ENCODE results near the gene FAM180A.
"Not testable (repeated sequence)": the region's sequence is repeated elsewhere in the genome, so short reads cannot be mapped to it uniquely, and the experiment has no call there.

Gene FAM180A

GRCh38 chr7:135748770-135749169 is at the start of gene FAM180A:
TSS of gene FAM180A (minus strand) at chr7:135748813. CDS start at chr7:135748580, 233 bp downstream.
- no peak for DNase-seq

DNA sequence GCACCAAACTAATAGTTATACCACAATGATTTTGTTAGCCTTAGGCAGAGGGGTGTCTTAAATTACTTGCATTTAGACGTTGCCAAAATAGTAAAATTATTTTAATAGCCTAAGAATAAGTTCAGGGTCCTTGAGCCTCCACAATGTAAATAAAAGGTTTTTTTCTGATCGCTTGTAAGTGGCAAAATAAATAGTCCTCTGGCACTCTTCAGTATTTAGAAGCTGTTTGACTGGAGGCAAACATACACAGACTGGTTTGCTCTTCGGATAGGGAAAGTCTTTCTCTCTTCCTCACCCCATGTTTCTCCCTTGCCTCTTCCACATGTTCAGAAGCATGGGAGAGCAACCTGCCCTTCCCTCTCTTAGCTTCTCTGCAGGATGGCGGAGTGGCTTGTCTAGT is 49.5 kb upstream of the FAM180A start:
- DNase-seq, result no peak

DNA sequence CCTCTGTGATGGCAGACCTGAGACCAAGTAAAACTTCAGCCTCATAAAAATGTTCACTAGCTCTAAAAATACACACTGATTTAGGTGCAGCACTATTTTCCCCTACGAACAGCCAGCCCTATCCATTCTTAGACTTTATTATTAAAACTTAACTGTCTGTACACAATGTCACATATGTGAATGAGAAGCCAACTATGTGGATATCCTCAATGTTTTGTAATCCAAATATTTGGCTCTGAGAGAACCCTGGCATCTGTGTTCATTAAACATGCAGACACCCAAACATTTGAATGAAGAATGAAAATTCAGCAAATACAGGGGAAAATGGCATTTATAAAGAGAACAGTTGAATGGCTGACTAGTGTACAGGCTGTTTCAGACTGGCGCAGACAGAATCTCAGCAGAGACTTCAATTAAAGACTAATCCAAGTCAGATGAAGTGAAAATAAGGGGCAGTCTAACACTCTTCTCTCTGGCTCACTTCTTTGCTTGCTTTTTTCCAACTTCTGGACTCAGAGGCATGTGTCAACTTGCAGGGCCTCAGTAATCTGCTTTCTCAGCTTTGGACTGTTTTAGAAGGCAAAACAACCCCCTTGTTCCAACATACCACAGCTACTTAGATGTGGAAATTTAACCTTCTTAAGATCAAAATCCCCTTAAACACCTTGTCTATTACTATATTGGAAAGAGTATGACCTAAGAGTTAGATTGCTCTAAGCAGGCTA is 47.4 kb upstream of the FAM180A start:
- no peak for DNase-seq

DNA sequence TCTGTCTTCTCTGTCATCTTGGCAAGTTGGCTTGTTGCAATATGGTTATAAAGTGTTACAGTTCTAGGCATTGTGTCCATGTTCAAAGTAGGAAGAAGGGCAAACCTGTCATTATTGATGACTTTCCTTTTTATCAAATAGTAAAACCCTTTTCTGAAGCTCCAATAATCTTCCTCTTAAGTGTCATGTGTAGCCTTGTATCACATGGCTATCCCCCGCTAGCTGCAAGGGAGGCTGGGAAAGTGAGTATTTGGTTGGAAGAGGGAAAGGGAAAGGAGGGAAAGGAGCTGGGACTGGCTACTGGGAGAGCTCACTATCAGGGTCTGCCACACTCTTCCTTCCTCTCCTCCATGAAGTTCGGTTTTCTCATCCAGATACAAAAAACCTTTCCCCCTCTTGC is 45.2 kb upstream of the FAM180A start:
- DNase-seq, result no peak

DNA sequence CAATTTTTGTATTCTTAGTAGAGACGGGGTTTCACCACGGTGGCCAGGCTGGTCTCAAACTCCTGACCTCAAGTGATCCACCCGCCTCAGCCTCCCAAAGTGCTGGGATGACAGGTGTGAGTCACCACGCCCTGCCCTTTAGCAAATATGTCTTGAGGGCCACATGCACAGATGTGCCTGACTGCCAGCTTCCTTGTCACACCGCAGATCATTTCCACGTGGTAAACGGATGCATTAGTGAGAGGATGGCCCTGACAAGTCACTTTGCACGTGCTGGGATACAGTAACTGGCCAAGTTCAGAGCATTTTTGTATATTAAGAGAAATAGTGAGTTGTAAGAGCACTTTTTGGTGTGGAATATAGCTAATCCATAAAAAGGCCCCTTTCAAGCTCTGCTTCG is 44.3 kb upstream of the FAM180A start:
- DNase-seq, result no peak

GRCh38 chr7:135792363-135792668 is 43.7 kb upstream of the FAM180A start:
- DNase-seq, result no peak

GRCh38 chr7:135791543-135792362 is 43.1 kb upstream of the FAM180A start:
- no peak for DNase-seq

DNA sequence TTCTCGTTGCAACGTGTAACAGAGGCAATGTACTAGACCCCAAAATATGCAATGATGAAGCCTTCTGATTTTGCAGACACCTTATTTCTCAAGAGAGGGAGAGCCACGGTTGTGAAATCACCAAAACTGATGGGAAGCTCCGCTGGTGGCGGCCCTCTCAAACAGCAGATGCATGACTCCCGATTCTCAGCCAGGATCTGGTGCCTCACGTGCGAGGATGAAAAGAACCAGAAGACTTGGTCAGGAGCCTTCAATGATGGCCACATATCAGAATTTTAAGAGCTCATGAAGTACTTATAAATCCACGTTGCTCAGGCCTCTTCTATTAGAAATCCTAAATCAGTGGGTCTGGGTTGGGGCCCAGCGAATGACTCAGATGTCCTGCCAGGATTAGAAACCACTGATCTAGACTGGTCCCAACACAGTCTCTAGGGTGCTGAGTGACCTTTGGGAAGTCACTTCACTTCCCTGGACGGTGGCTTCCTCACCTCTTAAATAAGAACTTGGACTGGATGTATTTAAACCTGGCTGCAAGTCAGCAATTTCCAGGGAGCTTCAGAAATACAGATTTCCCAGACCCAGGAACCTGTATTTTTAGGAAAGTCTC is 41.9 kb upstream of the FAM180A start:
- DNase-seq, result no peak

DNA sequence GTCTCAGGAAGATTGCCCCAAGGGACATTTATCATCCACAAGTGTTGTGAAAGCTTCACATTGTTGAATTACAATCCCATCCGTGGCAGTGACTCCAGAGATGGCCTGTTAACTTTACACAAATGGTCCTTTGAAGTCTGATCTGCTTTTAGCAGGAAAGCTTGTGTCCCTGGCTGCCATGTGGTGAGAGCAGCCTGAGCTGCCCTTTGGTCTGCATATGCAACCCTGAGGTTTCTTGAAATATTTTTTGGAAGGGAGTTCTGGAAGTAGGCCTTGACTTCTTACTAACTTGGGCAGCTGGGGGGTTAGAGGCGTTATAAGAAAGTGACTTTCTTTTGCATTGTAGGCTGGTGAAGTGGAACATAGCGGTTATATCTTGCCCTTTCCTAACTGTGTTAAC is 41.3 kb upstream of the FAM180A start:
- no peak for DNase-seq

GRCh38 chr7:135789431-135789830 is 40.8 kb upstream of the FAM180A start:
- no peak for DNase-seq

DNA sequence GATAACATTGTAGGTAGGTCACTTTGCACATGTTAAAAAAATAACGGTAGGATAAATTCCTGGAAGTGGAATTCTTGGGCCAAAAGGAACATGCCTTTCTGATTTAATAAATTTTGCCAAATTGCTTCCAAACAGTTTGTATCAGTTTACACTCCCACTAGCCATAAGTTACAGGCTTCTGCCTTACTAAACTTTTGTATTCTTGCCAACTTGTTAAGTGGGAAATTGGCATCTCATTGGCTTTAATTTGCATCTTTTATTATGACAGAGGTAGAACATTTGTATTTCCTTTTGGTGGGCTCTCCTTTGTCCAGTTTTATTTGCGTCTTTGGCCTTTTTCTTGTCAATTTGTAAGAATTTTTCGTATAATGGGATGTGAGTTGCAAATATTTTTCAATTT is 38.3 kb upstream of the FAM180A start:
- no peak for DNase-seq

DNA sequence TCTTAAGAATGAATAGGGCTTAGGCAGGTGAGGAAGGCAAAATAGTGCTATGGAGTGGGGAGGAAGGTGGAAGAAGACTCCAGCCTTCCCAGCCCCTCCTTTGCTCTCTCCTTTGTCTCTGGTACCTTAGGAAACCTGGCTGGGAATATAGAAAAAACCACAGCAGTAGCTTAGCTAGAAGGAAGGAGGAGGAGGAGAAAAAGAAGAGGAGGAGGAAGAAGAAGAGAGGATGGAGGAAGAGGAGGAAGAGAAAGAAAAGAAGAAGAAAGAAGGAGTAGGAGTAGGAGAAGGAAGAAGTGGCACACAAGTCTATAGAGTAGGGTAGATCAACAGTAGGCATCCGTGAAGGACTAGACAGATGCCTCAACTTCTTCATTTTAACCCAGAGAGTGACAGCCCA is 36.5 kb upstream of the FAM180A start:
- no peak for DNase-seq

- DNase-seq, result no peak
Observed at GRCh38 chr7:135784013-135784412, 35.4 kb upstream of the FAM180A start.

GRCh38 chr7:135782801-135783200 is 34.2 kb upstream of the FAM180A start:
- DNase-seq, result no peak

- DNase-seq, result no peak
Observed at GRCh38 chr7:135782377-135782776, 33.8 kb upstream of the FAM180A start.

DNA sequence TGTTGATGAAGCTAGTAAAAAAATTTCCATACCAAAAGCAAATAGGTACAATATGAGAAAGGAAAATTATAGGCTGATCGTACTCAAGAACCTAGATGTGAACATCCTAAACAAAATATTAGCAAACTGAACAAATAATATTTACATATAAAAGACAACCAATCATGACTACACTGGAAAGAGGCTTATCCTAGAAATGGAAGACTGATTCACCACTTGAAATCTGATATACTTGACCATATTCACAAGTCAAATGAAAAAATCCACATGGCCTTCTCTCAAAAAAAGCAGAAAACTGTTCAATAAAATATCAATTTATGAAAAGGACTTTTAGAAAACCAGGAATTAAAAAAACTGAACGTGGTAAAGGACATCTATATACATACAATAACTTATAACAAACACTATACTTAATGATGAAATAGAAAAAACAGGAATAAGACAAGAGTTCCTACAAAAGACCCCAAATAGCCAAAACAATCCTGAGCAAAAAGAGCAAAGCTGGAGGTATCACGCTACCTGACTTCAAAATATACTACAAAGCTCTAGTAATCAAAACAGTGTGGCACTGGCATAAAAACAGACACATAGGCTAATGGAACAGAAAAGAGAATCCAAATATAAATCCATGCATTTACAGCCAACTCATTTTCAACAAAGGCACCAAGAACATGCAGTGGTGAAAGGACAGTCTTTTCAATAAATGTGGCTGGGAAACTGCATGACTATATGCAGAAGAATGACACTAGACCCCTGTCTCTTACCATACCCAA is 29.2 kb upstream of the FAM180A start:
- no peak for DNase-seq

DNA sequence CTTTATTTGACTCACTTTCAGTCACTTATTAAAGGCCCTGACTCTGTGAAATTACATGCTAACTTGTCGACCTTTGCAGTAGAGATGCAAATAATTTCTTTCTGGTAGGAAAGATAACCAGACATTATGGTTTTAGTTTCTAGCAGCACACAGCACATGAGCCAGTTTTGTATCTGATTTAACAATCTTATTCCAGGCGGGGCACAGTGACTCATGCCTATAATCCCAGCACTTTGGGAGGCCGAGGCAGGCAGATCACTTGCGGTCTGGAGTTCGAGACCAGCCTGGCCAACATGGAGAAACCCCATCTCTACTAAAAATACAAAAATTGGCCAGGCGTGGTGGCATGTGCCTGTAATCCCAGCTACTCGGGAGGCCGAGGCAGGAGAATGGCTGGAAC is 27.3 kb upstream of the FAM180A start:
- not testable (repeated sequence) for DNase-seq

DNA sequence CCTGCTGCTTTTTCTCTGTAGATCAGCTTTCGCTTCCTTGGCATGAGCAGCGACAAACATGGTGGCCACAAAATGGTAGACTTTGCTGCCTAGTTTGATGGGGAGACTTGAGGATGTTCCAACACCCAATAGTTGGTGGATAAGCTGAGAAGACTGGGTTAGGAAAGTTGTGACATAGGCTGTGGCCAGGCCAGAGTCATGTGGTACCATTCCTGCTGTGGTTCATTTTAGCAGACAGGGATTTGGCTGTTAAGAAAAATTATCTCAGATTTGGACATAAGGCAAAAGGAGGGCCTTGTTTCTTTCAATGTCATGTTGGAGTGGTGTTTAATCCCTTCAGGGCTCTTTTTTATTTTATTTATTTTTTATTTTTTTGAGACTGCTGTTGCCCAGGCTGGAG is 26.6 kb upstream of the FAM180A start:
- DNase-seq, result no peak

DNA sequence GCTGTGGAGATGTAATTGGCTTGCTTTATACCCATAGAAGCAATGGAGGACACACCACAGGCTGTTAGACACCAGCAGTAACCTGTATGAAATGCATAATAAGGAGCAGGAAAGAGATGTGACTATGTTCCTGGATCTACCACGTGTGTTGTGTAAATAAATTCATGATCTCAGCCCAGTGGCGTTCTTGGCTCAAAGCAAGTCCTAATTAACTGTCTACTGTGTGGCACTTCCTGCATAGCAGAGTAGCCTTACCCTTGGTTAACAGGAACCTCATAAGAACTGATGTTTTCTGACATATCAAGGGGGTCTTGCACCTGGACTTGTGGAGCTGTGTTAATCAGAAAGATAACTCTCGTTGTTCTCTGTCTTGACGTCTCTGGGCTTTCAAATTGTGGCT is 25.7 kb upstream of the FAM180A start:
- no peak for DNase-seq

DNA sequence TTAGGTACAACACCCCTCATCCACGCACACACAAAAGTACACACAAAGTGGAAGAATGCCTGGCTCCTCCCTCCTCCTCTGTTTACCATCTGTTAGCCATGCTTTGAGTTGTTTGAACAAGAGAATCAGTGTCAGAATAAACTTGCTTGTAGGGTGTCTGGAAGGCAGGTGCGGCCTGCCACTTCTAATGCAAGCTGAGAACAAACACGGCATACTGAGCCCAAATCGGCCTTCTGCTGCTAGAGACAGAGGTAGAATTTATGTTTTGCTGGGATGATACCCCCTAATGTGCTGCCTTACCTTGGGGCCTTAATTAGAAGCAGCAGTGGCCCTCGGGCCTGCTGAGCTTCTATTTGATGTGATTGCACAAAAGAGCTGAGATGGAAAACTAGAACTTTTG is 24.9 kb upstream of the FAM180A start:
- no peak for DNase-seq

GRCh38 chr7:135772639-135773222 is 24.1 kb upstream of the FAM180A start:
- DNase-seq, result no peak

GRCh38 chr7:135771961-135772638 is 23.5 kb upstream of the FAM180A start:
- DNase-seq, result peak; percentile 3

Data from NK-92 treated with Interleukin-12 subunit alpha and Interleukin-12 subunit beta, amount 100 ng/mL, for 24 hours (cell line).